ENCODE results near the gene CHCHD3.

Gene CHCHD3

DNA sequence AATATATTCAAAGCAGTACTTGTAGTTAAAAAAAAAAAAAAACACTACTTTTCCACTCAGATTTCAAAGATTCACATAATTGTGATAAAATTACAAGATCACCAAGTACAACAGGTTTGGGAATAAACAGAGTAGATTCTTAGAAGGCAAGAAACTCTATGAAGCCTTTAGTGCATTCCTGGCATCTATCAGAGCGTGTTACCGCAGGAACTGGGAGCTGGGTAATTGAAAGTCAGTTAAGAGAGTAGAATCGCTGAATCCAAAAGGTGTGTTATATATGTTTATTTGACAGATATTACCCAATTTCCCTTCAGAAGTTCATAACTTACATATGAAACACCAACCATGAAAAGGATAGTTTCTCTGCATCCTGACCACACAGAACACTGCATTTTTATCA is 346.4 kb downstream of the CHCHD3 start:
- no peak for DNase-seq (ENCODE audit: low read depth)

All from activated T-helper 9 cell treated with anti-CD3 and anti-CD28 coated beads, Interleukin-2, amount 50 U/mL, for 16 hours (primary cell).